DOHH2 (cell line): ENCODE measurements around the gene ERC2.

Experiments
- H3F3A ChIP-seq: fragments of 200-600 bp; sonication (generic), shearing (Covaris generic); 2 replicates; pipeline ENCODE4 v1.6.0; 2016; ENCODE audit warnings: antibody characterized with exemption, mild to moderate bottlenecking; ENCODE audit not compliant: control insufficient read depth, insufficient read depth
- H3K27ac ChIP-seq: fragments of 200-600 bp; sonication (generic); 2 replicates; pipeline ENCODE4 v1.5.1; 2014; ENCODE audit warnings: low read depth, mild to moderate bottlenecking, low read length, moderate library complexity
- H3K27me3 ChIP-seq: fragments of 200-600 bp; sonication (generic); 2 replicates; pipeline ENCODE4 v1.6.1; 2014; ENCODE audit warnings: mild to moderate bottlenecking, low read length, mixed read lengths; ENCODE audit not compliant: control insufficient read depth
- H3K36me3 ChIP-seq: fragments of 200-600 bp; sonication (generic); 2 replicates; pipeline ENCODE4 v1.6.1; 2014; ENCODE audit warnings: mild to moderate bottlenecking, low read length, moderate library complexity, mixed read lengths; ENCODE audit not compliant: control insufficient read depth
- H3K4me1 ChIP-seq: fragments of 200-600 bp; sonication (generic); 2 replicates; pipeline ENCODE4 v1.6.1; 2014; ENCODE audit warnings: mild to moderate bottlenecking, low read length, mixed read lengths; ENCODE audit not compliant: control insufficient read depth
- H3K4me2 ChIP-seq: fragments of 200-600 bp; sonication (generic); 2 replicates; pipeline ENCODE4 v1.6.0; 2014; ENCODE audit warnings: mild to moderate bottlenecking, low read length, moderate library complexity
- H3K4me3 ChIP-seq: fragments of 200-600 bp; sonication (generic); 2 replicates; pipeline ENCODE4 v1.5.1; 2014; ENCODE audit warnings: mild to moderate bottlenecking, low read length, mixed read lengths
- H3K79me2 ChIP-seq: fragments of 200-600 bp; sonication (generic); 2 replicates; pipeline ENCODE4 v1.6.1; 2014; ENCODE audit warnings: mild to moderate bottlenecking, low read length, mixed read lengths; ENCODE audit not compliant: control insufficient read depth
- H3K9me2 ChIP-seq: fragments of 200-600 bp; sonication (generic); replicated peaks from 2 replicates; pipeline ENCODE4 v1.6.1; 2014; ENCODE audit warnings: mild to moderate bottlenecking, low read length, mixed read lengths; ENCODE audit not compliant: control insufficient read depth
- H3K9me3 ChIP-seq: fragments of 200-600 bp; sonication (generic); 2 replicates; pipeline ENCODE4 v1.6.1; 2014; ENCODE audit warnings: antibody characterized with exemption, low read length, mixed read lengths; ENCODE audit not compliant: control insufficient read depth, insufficient read depth
- H4K20me1 ChIP-seq: fragments of 200-600 bp; sonication (generic); 2 replicates; pipeline ENCODE4 v1.6.0; 2014; ENCODE audit warnings: low read depth, mild to moderate bottlenecking, antibody characterized with exemption, low read length, moderate library complexity; ENCODE audit not compliant: control insufficient read depth, insufficient read depth
- CTCF ChIP-seq: fragments of 200-600 bp; sonication (generic); IDR thresholded peaks from one replicate; pipeline ENCODE4 v1.5.1; 2014; ENCODE audit warnings: antibody characterized with exemption, mild to moderate bottlenecking, low read depth, low read length; ENCODE audit not compliant: poor library complexity, severe bottlenecking
- EZH2phosphoT487 ChIP-seq: fragments of 200-600 bp; sonication (generic); IDR thresholded peaks from 2 replicates; pipeline ENCODE4 v1.6.1; 2017; ENCODE audit warnings: borderline replicate concordance, mild to moderate bottlenecking, antibody characterized with exemption, low read length, moderate library complexity, mixed read lengths

The ERC2 gene

DNA sequence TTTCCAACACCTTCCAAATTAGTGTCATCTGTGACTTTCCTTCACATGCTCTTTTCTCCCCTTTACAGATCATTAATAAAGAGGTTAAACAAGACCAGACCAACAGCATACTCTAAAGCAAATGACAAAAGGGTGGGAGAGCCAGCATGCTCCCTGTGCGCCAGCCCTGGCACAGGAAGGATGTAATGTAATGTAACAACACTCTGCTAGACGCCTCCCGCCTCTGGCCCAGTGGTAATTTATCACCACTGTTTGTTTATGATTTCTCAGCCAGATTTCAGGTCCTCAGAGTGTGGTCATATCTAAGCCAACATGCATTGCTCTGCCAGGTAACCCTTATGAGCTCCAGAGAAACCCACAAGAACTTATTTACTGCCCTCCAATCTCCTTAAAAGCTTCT lies 791.6 kb downstream of the ERC2 start:
- Histone ChIP-seq H3K9me3 (no peaks in the 10 kb centered on the region), H3K4me3 (no peak overlapping the region), H3F3A (no peaks in the 10 kb centered on the region), H3K36me3 (no peaks in the 10 kb centered on the region), H3K4me2 (no peak overlapping the region), H4K20me1 (no peaks in the 10 kb centered on the region), H3K79me2 (no peaks in the 10 kb centered on the region), H3K27me3 (no peaks in the 10 kb centered on the region), H3K27ac (no peak overlapping the region), H3K4me1 (no peaks in the 10 kb centered on the region), H3K9me2 (no peaks in the 10 kb centered on the region)
- no peak for TF ChIP-seq CTCF
- no peak for TF ChIP-seq EZH2phosphoT487

GRCh38 chr3:55675478-55675877 lies 792.8 kb downstream of the ERC2 start:
- Histone ChIP-seq H3K4me1 (no peaks in the 10 kb centered on the region), H3K9me3 (no peaks in the 10 kb centered on the region), H3K27me3 (no peaks in the 10 kb centered on the region), H3K9me2 (no peaks in the 10 kb centered on the region), H3K36me3 (no peaks in the 10 kb centered on the region), H3K4me2 (no peak overlapping the region), H3K79me2 (no peaks in the 10 kb centered on the region), H3K4me3 (no peak overlapping the region), H3F3A (no peaks in the 10 kb centered on the region), H3K27ac (no peak overlapping the region), H4K20me1 (no peaks in the 10 kb centered on the region)
- no peak for TF ChIP-seq CTCF
- TF ChIP-seq EZH2phosphoT487: no peak

- Histone ChIP-seq H3K9me3 (no peaks in the 10 kb centered on the region), H3K79me2 (no peaks in the 10 kb centered on the region), H3K27me3 (no peaks in the 10 kb centered on the region), H3F3A (no peaks in the 10 kb centered on the region), H3K4me3 (no peak overlapping the region), H3K9me2 (no peaks in the 10 kb centered on the region), H4K20me1 (no peaks in the 10 kb centered on the region), H3K27ac (no peak overlapping the region), H3K4me1 (no peaks in the 10 kb centered on the region), H3K4me2 (no peak overlapping the region), H3K36me3 (no peaks in the 10 kb centered on the region)
- TF ChIP-seq EZH2phosphoT487 (no peak), CTCF (no peak)
Measured at GRCh38 chr3:55673764-55674163, 794.5 kb downstream of the ERC2 start.

DNA sequence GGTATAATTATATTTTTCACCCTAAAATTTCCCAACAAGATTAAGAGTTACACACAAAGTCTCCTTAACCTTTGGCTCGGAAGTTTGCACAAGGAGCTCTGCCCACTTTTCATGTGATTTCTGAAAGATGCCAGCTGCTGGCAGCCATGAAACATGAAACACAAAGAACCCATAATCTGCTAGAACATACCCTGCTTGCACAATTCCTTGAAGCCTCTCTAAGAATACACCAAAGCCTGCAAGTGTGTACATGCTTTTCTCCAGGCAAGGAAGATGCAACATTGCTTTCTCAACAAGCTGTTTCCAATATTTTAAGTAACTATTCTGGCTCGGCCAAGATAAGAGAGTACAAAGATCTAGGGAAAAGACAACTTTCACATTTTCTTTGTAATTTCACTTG lies 799.1 kb downstream of the ERC2 start:
- Histone ChIP-seq H3K4me3 (no peak overlapping the region), H3K9me2 (no peaks in the 10 kb centered on the region), H4K20me1 (no peaks in the 10 kb centered on the region), H3K4me1 (no peaks in the 10 kb centered on the region), H3K27ac (no peak overlapping the region), H3K79me2 (no peaks in the 10 kb centered on the region), H3K27me3 (no peaks in the 10 kb centered on the region), H3K36me3 (no peaks in the 10 kb centered on the region), H3K9me3 (no peaks in the 10 kb centered on the region; the same call in 1 of the 2 replicates), H3F3A (no peaks in the 10 kb centered on the region), H3K4me2 (no peak overlapping the region)
- TF ChIP-seq CTCF: no peak
- no peak for TF ChIP-seq EZH2phosphoT487
